Neural cell (in vitro differentiated cells): Measurements from ENCODE around the gene KCNA4.

Experiments used
- EZH2 ChIP-seq: fragments of 200-600, 300-800 bp; shearing (Covaris generic), sonication (generic); IDR thresholded peaks from 2 replicates; pipeline ENCODE4 v1.6.1; 2014; ENCODE audit warnings: antibody characterized with exemption, low read length, borderline replicate concordance, mild to moderate bottlenecking; ENCODE audit not compliant: insufficient read depth, poor library complexity, severe bottlenecking
- POLR2AphosphoS5 ChIP-seq: IDR thresholded peaks from 2 replicates; pipeline ENCODE4 v1.6.1; 2012
- TF ChIP-seq, protein P1 (sequence below): IDR thresholded peaks from 2 replicates; pipeline ENCODE4 v1.6.1; 2012; ENCODE audit warnings: borderline replicate concordance
- TF ChIP-seq, protein P2 (sequence below): fragments of 450-650 bp; IDR thresholded peaks from 2 replicates; pipeline ENCODE4 v1.5.1; 2014; ENCODE audit warnings: antibody characterized with exemption, mild to moderate bottlenecking, moderate library complexity; ENCODE audit not compliant: poor library complexity, severe bottlenecking

DNA sequence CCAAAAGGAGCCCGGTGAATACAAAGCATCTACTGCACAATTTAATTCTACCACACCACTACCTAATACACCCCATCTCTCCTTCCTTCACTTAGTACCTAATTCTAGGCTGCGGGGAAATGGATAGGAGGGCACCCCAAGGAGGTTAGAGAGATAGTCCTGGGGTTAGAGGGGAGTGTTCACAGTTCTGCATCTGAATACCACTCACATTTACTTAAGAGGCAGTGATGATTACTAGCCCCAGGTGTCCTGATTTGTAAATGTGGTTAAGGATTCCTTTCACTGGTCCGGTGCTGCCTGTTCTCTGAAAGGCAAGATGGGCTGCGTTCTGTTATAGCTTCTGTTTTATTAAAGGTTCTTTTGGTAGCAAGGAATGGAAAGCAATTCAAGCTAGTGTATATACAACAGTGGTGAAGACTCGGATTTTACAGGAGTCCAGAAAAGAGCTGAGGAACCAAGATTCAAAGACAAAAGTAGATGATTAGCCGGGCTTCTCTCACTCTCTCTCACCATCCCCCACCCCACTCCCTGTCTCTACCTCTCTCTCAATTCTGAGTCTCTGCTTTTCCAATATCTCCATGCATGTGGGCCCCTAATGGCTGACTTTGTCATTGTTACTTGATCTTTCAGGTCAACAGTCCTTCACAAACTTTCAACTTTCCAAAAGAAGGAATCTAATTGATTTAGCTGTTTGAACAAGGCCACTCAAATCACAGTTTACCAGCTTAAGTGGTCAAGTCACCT, 8.7 kb upstream of the KCNA4 start:
- TF ChIP-seq, protein P1, sequence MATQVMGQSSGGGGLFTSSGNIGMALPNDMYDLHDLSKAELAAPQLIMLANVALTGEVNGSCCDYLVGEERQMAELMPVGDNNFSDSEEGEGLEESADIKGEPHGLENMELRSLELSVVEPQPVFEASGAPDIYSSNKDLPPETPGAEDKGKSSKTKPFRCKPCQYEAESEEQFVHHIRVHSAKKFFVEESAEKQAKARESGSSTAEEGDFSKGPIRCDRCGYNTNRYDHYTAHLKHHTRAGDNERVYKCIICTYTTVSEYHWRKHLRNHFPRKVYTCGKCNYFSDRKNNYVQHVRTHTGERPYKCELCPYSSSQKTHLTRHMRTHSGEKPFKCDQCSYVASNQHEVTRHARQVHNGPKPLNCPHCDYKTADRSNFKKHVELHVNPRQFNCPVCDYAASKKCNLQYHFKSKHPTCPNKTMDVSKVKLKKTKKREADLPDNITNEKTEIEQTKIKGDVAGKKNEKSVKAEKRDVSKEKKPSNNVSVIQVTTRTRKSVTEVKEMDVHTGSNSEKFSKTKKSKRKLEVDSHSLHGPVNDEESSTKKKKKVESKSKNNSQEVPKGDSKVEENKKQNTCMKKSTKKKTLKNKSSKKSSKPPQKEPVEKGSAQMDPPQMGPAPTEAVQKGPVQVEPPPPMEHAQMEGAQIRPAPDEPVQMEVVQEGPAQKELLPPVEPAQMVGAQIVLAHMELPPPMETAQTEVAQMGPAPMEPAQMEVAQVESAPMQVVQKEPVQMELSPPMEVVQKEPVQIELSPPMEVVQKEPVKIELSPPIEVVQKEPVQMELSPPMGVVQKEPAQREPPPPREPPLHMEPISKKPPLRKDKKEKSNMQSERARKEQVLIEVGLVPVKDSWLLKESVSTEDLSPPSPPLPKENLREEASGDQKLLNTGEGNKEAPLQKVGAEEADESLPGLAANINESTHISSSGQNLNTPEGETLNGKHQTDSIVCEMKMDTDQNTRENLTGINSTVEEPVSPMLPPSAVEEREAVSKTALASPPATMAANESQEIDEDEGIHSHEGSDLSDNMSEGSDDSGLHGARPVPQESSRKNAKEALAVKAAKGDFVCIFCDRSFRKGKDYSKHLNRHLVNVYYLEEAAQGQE = no peak
- no peak for TF ChIP-seq POLR2AphosphoS5
- TF ChIP-seq, protein P2, sequence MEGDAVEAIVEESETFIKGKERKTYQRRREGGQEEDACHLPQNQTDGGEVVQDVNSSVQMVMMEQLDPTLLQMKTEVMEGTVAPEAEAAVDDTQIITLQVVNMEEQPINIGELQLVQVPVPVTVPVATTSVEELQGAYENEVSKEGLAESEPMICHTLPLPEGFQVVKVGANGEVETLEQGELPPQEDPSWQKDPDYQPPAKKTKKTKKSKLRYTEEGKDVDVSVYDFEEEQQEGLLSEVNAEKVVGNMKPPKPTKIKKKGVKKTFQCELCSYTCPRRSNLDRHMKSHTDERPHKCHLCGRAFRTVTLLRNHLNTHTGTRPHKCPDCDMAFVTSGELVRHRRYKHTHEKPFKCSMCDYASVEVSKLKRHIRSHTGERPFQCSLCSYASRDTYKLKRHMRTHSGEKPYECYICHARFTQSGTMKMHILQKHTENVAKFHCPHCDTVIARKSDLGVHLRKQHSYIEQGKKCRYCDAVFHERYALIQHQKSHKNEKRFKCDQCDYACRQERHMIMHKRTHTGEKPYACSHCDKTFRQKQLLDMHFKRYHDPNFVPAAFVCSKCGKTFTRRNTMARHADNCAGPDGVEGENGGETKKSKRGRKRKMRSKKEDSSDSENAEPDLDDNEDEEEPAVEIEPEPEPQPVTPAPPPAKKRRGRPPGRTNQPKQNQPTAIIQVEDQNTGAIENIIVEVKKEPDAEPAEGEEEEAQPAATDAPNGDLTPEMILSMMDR = no peak
- no peak for TF ChIP-seq EZH2
